HFF-Myc (cell line): ENCODE data around the gene CCNQ.

ENCODE experiments used
- DNase-seq: peaks from one replicate; pipeline ENCODE4 v3.0.0-alpha.2; 2011; ENCODE audit warnings: low read depth; ENCODE audit errors: extremely low read depth
- H3K4me3 ChIP-seq: replicated peaks from 2 replicates; pipeline ENCODE4 v1.5.1; 2011; ENCODE audit warnings: low read depth, mild to moderate bottlenecking, control low read depth, low read length
- TF ChIP-seq, protein P1 (sequence below): IDR thresholded peaks from 2 replicates; pipeline ENCODE4 v1.5.1; 2012; ENCODE audit warnings: mild to moderate bottlenecking, low read depth, low read length, control low read depth; ENCODE audit errors: missing control alignments

Gene CCNQ

DNA sequence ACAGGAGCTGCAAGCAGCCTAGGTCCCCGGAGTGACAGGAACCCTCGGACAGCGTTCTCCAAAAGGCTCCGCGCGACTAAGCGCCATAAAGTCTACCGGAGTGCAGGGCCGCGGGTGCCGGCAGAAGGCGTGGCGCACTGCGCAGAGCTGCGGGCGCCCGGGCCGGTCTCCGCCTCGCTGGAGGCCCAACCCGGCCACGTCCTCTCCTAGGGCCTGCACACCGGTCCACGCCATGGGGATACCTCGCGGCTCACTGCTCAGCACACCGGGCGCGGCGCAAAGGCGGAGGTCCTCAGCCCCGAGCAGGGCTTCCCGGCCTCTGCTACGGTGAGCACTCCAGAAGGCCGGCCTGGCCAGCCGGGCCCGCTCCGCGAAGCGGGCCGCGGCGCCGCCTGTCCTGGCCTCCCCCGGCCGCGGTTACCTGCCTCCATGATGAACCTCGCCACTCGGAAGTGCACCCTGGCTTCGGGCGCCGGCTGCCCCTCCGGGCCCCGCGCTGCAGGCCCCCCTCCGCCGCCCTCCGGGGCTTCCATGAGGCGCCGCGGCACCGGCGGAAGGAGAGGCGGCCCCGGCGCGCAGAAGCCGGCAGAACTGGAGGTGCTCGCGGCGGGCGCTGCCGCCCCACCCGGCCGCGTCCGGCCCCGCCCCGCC is at the start of gene CCNQ:
CCNQ (minus strand) TSS at position 599 of the 651 bp plus-strand sequence; CDS start at position 533, 66 bp downstream.
- H3K4me3 ChIP-seq, result peak within 1 kb of the TSS; percentile 62
- DNase-seq, result no peak
- TF ChIP-seq, protein P1, sequence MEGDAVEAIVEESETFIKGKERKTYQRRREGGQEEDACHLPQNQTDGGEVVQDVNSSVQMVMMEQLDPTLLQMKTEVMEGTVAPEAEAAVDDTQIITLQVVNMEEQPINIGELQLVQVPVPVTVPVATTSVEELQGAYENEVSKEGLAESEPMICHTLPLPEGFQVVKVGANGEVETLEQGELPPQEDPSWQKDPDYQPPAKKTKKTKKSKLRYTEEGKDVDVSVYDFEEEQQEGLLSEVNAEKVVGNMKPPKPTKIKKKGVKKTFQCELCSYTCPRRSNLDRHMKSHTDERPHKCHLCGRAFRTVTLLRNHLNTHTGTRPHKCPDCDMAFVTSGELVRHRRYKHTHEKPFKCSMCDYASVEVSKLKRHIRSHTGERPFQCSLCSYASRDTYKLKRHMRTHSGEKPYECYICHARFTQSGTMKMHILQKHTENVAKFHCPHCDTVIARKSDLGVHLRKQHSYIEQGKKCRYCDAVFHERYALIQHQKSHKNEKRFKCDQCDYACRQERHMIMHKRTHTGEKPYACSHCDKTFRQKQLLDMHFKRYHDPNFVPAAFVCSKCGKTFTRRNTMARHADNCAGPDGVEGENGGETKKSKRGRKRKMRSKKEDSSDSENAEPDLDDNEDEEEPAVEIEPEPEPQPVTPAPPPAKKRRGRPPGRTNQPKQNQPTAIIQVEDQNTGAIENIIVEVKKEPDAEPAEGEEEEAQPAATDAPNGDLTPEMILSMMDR, result no peak

DNA sequence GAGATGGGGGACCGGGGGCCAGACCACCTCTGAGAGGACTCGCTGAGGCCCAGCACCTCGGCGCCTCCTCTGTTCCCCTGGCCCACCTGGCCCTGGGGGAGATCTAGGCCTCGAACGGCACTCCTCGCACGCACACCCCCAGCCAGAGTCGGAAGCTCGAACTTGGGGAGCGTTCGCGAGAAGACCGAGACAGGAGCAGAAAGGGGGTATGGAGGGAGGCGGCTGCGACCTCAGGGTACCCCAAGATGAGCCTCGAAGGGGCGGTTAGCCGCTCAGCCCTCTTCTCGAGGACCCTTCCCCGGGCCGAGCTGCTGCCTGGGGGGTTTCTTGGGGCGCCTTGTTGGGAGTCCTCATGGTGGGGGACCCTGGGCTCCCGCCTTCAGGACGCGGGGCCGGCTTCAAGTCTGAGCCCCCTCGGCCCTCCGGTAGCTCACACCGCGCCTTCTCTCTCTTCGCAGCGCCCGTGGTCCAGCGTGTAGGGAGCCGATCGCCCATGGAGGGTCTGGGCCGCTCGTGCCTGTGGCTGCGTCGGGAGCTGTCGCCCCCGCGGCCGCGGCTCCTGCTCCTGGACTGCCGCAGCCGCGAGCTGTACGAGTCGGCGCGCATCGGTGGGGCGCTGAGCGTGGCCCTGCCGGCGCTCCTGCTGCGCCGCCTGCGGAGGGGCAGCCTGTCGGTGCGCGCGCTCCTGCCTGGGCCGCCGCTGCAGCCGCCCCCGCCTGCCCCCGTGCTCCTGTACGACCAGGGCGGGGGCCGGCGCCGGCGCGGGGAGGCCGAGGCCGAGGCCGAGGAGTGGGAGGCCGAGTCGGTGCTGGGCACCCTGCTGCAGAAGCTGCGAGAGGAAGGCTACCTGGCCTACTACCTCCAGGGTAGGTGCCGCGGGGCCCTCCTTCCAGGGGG is 48.8 kb upstream of the CCNQ start:
- TF ChIP-seq, protein P1, result no peak
- H3K4me3 ChIP-seq, result no peak overlapping the region
- no peak for DNase-seq

DNA sequence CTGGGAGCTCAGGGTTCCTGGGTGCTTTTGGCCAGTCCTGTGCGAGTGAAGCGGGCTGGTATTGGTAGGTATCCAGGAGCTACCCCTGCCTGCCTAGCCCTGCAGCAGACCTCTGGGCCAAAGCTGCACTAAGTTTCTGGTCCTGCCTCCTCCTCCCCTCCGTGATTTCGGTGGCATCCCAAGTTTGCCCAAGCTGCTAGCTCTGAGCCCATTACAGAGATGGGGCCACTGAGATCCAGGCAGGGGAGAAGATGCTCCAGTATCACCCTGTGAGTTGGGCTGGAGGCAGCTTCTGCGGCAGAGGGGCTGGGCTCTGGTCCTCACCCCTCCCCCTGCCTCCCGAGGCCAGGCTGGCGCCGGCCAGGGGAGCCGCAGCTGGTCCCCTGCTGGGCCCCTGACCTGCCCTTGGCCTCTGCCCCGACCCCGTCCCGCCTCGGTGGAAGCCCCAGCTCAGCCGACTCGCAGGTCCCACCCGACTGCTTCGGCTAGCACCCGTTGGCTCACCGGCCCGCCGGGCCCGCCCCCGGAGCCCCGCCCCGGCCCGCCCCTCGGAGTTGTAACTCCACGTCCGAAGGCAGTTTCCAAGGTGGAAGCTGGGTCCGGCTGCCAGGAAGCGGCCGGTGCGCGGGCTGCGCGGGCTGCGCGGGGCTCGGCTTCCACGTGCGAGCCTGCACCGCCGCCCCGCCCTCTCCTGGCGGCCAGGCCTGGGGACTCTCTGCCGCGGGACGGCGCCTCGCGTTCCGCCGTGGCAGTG is 47.9 kb upstream of the CCNQ start, which contains the start of gene DUSP9:
DUSP9 (plus strand) TSS at position 584 of the 754 bp plus-strand sequence. CDS start 751 bp downstream, outside the sequence.
- no peak for DNase-seq
- TF ChIP-seq, protein P1, result no peak
- no peak within 1 kb of the TSS for H3K4me3 ChIP-seq

DNA sequence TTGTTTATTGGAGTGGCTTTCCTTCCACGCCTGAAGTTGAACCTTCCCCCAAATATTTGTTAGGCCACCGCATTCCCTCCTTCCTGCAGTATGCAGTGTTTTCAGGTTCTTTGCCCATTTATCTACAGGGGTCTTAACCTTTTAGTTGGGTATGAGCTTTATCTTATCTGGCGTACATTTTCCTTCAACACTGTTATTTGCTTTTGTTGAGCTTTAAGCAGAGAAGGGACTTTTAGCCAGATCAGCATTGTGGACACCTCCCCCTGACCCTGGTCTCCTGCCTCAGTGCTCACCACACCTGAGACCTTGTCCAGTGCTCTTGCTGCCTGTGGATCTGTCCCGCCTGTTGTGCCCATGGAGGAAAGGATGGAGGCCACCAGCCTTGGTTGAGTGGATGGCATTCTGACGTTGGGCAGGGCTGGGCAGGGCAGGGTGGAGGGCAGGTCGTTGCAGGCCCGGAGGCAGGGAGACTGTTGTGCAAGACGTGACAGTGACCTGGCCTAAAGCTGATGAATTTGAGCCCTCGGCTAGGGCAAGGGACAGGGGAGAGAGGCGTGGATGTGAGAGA is 47.1 kb upstream of the CCNQ start:
- no peak overlapping the region for H3K4me3 ChIP-seq

DNA sequence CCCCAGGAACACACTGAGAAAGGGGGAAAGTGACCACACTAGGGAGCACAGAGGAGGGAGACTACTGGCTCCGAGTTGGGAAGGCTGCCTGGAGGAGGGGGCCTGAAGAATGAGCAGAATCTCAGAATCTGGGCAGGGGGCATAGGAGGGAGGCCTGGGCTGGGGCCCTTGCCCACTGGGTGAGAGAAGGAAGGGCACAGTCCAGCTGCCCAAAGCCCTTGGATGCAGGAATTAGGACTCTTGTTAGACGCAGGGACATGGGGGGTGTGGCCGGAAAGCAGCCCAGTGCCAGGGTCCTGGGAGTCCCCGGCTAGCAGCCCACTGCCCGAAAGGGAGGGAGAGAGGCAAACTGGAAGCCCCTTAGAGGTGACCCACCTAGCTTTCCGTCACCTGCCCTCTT is 46.2 kb upstream of the CCNQ start:
- TF ChIP-seq, protein P1, result no peak

More for the DNA sequence above, 47.1 kb upstream of the CCNQ start:
- DNase-seq, result no peak
- TF ChIP-seq, protein P1, result no peak

More for the DNA sequence above, 46.2 kb upstream of the CCNQ start:
- no peak overlapping the region for H3K4me3 ChIP-seq
- no peak for DNase-seq
